A549 treated with RU486 at 1 μM for 4 hours (cell line): Measurements from ENCODE around the gene SHC4. TPM values are rescaled to one million over a fixed set of nuclear protein-coding genes. Genes with fewer than 3 reads are reported as not detected.

ENCODE experiments used
- total RNA-seq: library from RNA; stranded (reverse); fragments of 200-300 nt; extraction: Qiagen RNA extraction; gene quantifications from 5 replicates; pipeline ENCODE4 v1.2.3, GENCODE V29; 2022; ENCODE audit warnings: low read depth

SHC4 gene, protein sequence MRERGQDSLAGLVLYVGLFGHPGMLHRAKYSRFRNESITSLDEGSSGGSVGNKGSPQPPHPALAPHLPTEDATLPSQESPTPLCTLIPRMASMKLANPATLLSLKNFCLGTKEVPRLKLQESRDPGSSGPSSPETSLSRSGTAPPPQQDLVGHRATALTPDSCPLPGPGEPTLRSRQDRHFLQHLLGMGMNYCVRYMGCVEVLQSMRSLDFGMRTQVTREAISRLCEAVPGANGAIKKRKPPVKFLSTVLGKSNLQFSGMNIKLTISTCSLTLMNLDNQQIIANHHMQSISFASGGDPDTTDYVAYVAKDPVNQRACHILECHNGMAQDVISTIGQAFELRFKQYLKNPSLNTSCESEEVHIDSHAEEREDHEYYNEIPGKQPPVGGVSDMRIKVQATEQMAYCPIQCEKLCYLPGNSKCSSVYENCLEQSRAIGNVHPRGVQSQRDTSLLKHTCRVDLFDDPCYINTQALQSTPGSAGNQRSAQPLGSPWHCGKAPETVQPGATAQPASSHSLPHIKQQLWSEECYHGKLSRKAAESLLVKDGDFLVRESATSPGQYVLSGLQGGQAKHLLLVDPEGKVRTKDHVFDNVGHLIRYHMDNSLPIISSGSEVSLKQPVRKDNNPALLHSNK
- total RNA-seq: 0.74 to 1.3 TPM (median 0.94 TPM) in 5 replicates

DNA sequence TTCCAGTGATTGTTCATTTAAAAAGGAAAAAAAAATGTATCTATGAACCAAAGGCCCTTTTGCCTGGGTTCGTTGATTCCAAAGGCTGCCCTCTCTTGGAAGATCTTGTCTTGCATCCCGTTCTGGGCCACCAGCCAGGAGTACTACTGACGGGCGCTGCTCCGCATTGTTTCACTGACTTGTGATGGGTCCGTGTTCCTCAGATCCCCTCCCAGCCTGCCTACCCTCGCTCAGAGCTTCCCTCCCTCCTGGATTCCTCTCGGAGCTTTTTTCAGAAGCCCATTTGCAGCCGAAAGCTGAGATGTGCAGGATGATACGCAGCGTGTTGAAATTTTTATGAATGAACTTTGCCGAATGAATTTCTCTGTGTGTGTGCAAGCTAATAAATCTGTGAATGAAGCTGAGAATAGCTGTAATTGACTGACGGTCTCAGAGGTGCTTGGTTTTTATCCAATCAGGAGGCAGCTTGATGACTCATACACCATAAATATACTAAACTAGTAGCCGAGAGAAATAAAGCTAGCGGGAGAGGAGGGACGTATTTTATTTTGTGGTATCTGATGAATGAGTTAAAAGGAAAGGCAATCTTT lies at the start of gene SHC4:
Gene SHC4, minus strand, starts transcription at position 396 of the 590 bp plus-strand sequence. CDS start 904 bp downstream, outside the sequence.

GRCh38 chr15:48877630-48878595 lies 85.8 kb downstream of the SHC4 start, which contains the start of gene EID1:
Gene EID1 (plus strand): TSS chr15:48878134. CDS start chr15:48878177, 43 bp downstream.

DNA sequence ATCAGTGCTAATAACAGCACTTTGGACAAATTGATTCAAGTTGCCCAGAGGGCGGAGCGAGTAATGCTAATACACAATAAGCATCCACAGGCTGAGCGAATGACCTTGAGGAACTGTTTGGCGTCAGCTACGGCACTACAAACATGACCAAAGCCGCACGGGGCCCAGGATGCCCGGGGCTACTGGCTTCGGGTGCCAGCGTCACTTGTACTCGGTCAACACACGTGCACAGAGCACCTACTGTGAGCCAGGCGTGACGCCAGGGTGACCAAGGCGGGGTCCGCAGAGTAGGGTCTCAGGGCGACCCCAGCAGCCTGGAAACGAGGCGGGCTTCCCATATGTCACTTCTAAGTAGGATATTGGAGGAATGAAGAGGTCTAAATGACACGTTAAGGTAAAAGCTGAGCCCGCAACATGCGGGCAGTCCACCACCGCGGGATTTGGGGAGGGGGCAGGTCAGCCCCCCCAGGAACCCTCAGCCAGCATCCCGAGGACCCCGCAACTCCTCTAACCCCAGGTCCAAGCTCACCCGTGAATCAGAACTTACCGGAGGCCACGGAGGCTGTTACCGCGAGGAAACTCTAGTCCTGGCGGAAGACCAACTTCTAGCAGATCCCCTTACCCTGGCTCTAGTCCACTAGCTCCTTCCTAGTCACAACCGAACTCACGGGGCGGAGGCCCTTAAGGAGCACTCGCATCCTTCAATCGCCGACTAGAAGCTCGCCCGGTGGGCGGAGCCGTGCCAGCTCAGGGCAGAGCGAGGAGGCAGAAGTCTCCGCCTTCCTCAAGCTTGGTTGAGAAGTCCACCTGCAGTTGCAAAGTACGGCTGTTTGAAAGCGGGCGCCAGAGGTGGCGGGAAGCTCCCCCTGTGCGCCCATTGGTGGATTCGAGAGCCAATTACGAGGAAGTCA lies 153.1 kb downstream of the SHC4 start, which contains the start of gene CEP152:
Gene CEP152, minus strand, starts transcription at position 656 of the 911 bp plus-strand sequence. CDS start 5,420 bp downstream, outside the sequence.

Other genes starting within 250 kb of the SHC4 start
- gene CEP152, start 152.8 kb downstream of the SHC4 start, total RNA-seq: 3.2 to 10.5 TPM (median 4.2 TPM) in 5 replicates
- gene EID1, start 85.8 kb downstream of the SHC4 start, total RNA-seq: 105 to 137 TPM (median 116 TPM) in 5 replicates
- gene SECISBP2L, start 82.5 kb upstream of the SHC4 start, total RNA-seq: 3.8 to 9.0 TPM (median 8.3 TPM) in 5 replicates
- gene COPS2, start 191.7 kb upstream of the SHC4 start, total RNA-seq: 24.0 to 108 TPM (median 60.4 TPM) in 5 replicates
- gene GALK2, start 206.3 kb upstream of the SHC4 start, total RNA-seq: 18.1 to 26.8 TPM (median 20.5 TPM) in 5 replicates